HepG2 (cell line): ENCODE data around the gene PSD4. TPM values are rescaled to one million over a fixed set of nuclear protein-coding genes. Genes with fewer than 3 reads are reported as not detected.
A peak's percentile ranks its signal among the peaks of the same experiment; 100 is the strongest.

ENCODE experiments used
- ATAC-seq: fragments of 200-7000 bp; cut with Tn5 transposase; 3 replicates; pipeline ENCODE4 v1.9.1; 2020; ENCODE audit warnings: mild to moderate bottlenecking, moderate library complexity
- BruUV-seq: library from RNA; stranded (reverse); fragments of 400-500 nt; replicated peaks from 2 replicates; lab custom pipeline; 2021; lab: Mats Ljungman, UMichigan
- CTCF ChIA-PET: fragments of 300-600 bp; formaldehyde crosslinking; extraction: SDS; loops from one replicate; lab custom pipeline; 2021; ENCODE audit warnings: low total read pairs, inconsistent platforms, low intra/inter-chr PET ratio; lab: Yijun Ruan, JAX
- POLR2A ChIA-PET: fragments of 350-600 bp; sonication (Branson Sonifier 250); formaldehyde crosslinking; loops from one replicate; lab custom pipeline; 2020; ENCODE audit warnings: antibody characterized with exemption, inconsistent platforms; lab: Yijun Ruan, JAX
- DNase-seq: peaks from one replicate; pipeline ENCODE4 v3.0.0-alpha.2; 2015; ENCODE audit warnings: low spot score
- FAIRE-seq: peaks from 3 replicates; lab custom pipeline; 2011; peaks lifted over from hg19 to GRCh38; lab: Jason Lieb, UNC
- H2AFZ ChIP-seq: one replicate; pipeline ENCODE4 v1.6.1; 2011; ENCODE audit warnings: low read length, inconsistent platforms
- H3K27ac ChIP-seq: fragments of 300-600 bp; 3 replicates; pipeline ENCODE4 v1.8.0; 2011; ENCODE audit warnings: mixed run types, mild to moderate bottlenecking, mixed read lengths, low read length, inconsistent platforms; ENCODE audit not compliant: insufficient read depth; ENCODE audit errors: extremely low read length
- H3K27me3 ChIP-seq, 2 experiments: fragments of 200-600 bp in 1 of 2; 2 replicates in 1 of 2; 3 replicates in 1 of 2; pipeline versions ENCODE4 v1.6.0 to v1.8.0; 2011; ENCODE audit warnings: low read length in 2 of 2, mild to moderate bottlenecking in 2 of 2, moderate library complexity in 2 of 2, inconsistent platforms in 1 of 2; ENCODE audit not compliant: insufficient read depth in 2 of 2, control insufficient read depth in 1 of 2
- H3K36me3 ChIP-seq, 2 experiments: fragments of 200-600 bp in 1 of 2; replicated peaks in 1 of 2; 2 replicates in 1 of 2; 3 replicates in 1 of 2; pipeline versions ENCODE4 v1.5.1 to v1.8.0; 2011; ENCODE audit warnings: low read length in 2 of 2, inconsistent platforms in 1 of 2; ENCODE audit not compliant: insufficient read depth in 2 of 2, control insufficient read depth in 1 of 2
- H3K4me1 ChIP-seq: 2 replicates; pipeline ENCODE4 v1.5.1; 2012; ENCODE audit warnings: low read length, inconsistent platforms; ENCODE audit not compliant: insufficient read depth
- H3K4me2 ChIP-seq: 2 replicates; pipeline ENCODE4 v1.6.0; 2011; ENCODE audit warnings: low read depth, low read length, inconsistent platforms
- H3K4me3 ChIP-seq, 3 experiments: fragments of 200-600 bp in 1 of 3; sonication (generic), shearing (Covaris generic) in 1 of 3; replicated peaks in 1 of 3; 2 replicates each; pipeline ENCODE4 v1.5.1; 2011 to 2016; ENCODE audit warnings: low read length in 3 of 3, inconsistent platforms in 2 of 3, low read depth in 2 of 3, mild to moderate bottlenecking in 2 of 3, control low read depth in 1 of 3, mixed read lengths in 1 of 3; ENCODE audit not compliant: insufficient read depth in 1 of 3
- H3K79me2 ChIP-seq: one replicate; pipeline ENCODE4 v1.6.1; 2011; ENCODE audit warnings: low read length, inconsistent platforms; ENCODE audit not compliant: insufficient read depth
- H3K9ac ChIP-seq: 2 replicates; pipeline ENCODE4 v1.6.0; 2011; ENCODE audit warnings: mild to moderate bottlenecking, low read depth, low read length, inconsistent platforms; ENCODE audit not compliant: insufficient read depth
- H3K9me3 ChIP-seq: 2 replicates; pipeline ENCODE4 v1.5.1; 2012; ENCODE audit warnings: mild to moderate bottlenecking, low read length
- H4K20me1 ChIP-seq: 2 replicates; pipeline ENCODE4 v1.6.0; 2011; ENCODE audit warnings: inconsistent platforms, mild to moderate bottlenecking, low read length, moderate library complexity; ENCODE audit not compliant: insufficient read depth
- MED1 ChIP-seq: sonication (generic); formaldehyde crosslinking; IDR thresholded peaks from 2 replicates; pipeline ENCODE4 v1.4.0; 2020; ENCODE audit warnings: missing genetic modification reagents
- NFE2 ChIP-seq: sonication (generic); formaldehyde crosslinking; IDR thresholded peaks from 2 replicates; pipeline ENCODE4 v1.4.0; 2020; ENCODE audit warnings: missing genetic modification reagents
- PRMT3 ChIP-seq: sonication (generic); formaldehyde crosslinking; IDR thresholded peaks from 2 replicates; pipeline ENCODE4 v1.8.1; 2022; ENCODE audit warnings: low read depth, mild to moderate bottlenecking, moderate library complexity, missing genetic modification reagents, borderline replicate concordance
- SCMH1 ChIP-seq: sonication (generic); formaldehyde crosslinking; IDR thresholded peaks from 2 replicates; pipeline ENCODE4 v1.9.0; 2021; ENCODE audit warnings: missing genetic modification reagents, mild to moderate bottlenecking, borderline replicate concordance
- SMAD1 ChIP-seq: sonication (generic); formaldehyde crosslinking; IDR thresholded peaks from 2 replicates; pipeline ENCODE4 v1.4.0; 2020; ENCODE audit warnings: missing genetic modification reagents, low read depth, mild to moderate bottlenecking, borderline replicate concordance
- SP2 ChIP-seq: sonication (generic); formaldehyde crosslinking; IDR thresholded peaks from 2 replicates; pipeline ENCODE4 v1.5.1; 2020; ENCODE audit warnings: mild to moderate bottlenecking, missing genetic modification reagents
- SRSF1 ChIP-seq: fragments of 200-400 bp; formaldehyde crosslinking; optimal IDR thresholded peaks from 2 replicates; pipeline ENCODE3; 2017; ENCODE audit warnings: mild to moderate bottlenecking, low read depth, low read length, moderate library complexity
- TCF7 ChIP-seq: sonication (generic); IDR thresholded peaks from 2 replicates; pipeline ENCODE4 v1.6.1; 2016; ENCODE audit warnings: antibody characterized with exemption, low read depth
- WIZ ChIP-seq: sonication (generic); formaldehyde crosslinking; IDR thresholded peaks from 2 replicates; pipeline ENCODE4 v1.5.1; 2020; ENCODE audit warnings: mild to moderate bottlenecking, missing genetic modification reagents
- ZKSCAN5 ChIP-seq: sonication (generic); formaldehyde crosslinking; IDR thresholded peaks from 2 replicates; pipeline ENCODE4 v1.5.1; 2020; ENCODE audit warnings: mild to moderate bottlenecking, missing genetic modification reagents
- ZNF234 ChIP-seq: sonication (generic); formaldehyde crosslinking; conservative IDR thresholded peaks from 2 replicates; pipeline ENCODE4 v1.5.1; 2020; ENCODE audit warnings: mild to moderate bottlenecking, missing genetic modification reagents
- ZNF263 ChIP-seq: sonication (generic); formaldehyde crosslinking; IDR thresholded peaks from 2 replicates; pipeline ENCODE4 v1.4.0; 2020; ENCODE audit warnings: missing genetic modification reagents
- ZNF562 ChIP-seq: sonication (generic); formaldehyde crosslinking; IDR thresholded peaks from 2 replicates; pipeline ENCODE4 v1.8.0; 2022; ENCODE audit warnings: missing genetic modification reagents, borderline replicate concordance
- ZNF605 ChIP-seq: sonication (generic); formaldehyde crosslinking; IDR thresholded peaks from 2 replicates; pipeline ENCODE4 v1.8.0; 2022; ENCODE audit warnings: mild to moderate bottlenecking, missing genetic modification reagents
- ZNF607 ChIP-seq: sonication (generic); formaldehyde crosslinking; IDR thresholded peaks from 2 replicates; pipeline ENCODE4 v1.5.1; 2020; ENCODE audit warnings: missing genetic modification reagents, mild to moderate bottlenecking, borderline replicate concordance
- ZNF724P ChIP-seq: sonication (generic); formaldehyde crosslinking; IDR thresholded peaks from 2 replicates; pipeline ENCODE4 v1.8.0; 2022; ENCODE audit warnings: missing genetic modification reagents, borderline replicate concordance
- ZNF788 ChIP-seq: sonication (generic); formaldehyde crosslinking; IDR thresholded peaks from 2 replicates; pipeline ENCODE4 v1.5.0; 2020; ENCODE audit warnings: mild to moderate bottlenecking, missing genetic modification reagents, borderline replicate concordance
- WGBS: methylation state at CpG from one replicate; pipeline ENCODE4 v1.1.6; 2017; ENCODE audit warnings: low lambda C conversion rate; 5-methylcytosine and 5-hydroxymethylcytosine counted together
- in situ Hi-C: cut with HindIII; loops from 2 replicates; pipeline ENCODE4 v1.10.0; 2017; ENCODE audit warnings: low pct_unique_long_range_greater_than_20kb; ENCODE audit not compliant: extremely low pct_ligation_motif_present
- intact Hi-C: fragments of 100-400 bp; cut with micrococcal nuclease; formaldehyde crosslinking; loops from one replicate; pipeline ENCODE4 v1.10.0; 2022; ENCODE audit not compliant: unreplicated experiment
- polyA plus RNA-seq, 8 experiments: library from polyadenylated mRNA; depleted of rRNA in 3 of 8; stranded (reverse) in 7 of 8; unstranded in 1 of 8; fragments of >200 nt; fragmentation: Illumina TruSeq in 4 of 8; extraction: Trizol in 4 of 8; gene quantifications; 2 replicates each; pipeline versions ENCODE4 v1.2.1 to v1.2.3, GENCODE V29; 2011 to 2016; ENCODE audit warnings: low read depth in 4 of 8, missing spikeins in 1 of 8, mixed read lengths in 1 of 8; ENCODE audit not compliant: insufficient read depth in 1 of 8
- total RNA-seq, 5 experiments: library from RNA; depleted of rRNA; stranded (reverse); fragments of >200 nt; fragmentation: Illumina TruSeq; extraction: Trizol; gene quantifications; 2 replicates each; pipeline ENCODE4 v1.2.3, GENCODE V29; 2016; ENCODE audit warnings: low read depth in 1 of 5
- TF ChIP-seq, protein P1 (sequence below): sonication (generic); formaldehyde crosslinking; IDR thresholded peaks from 2 replicates; pipeline ENCODE4 v1.4.0; 2020; ENCODE audit warnings: missing genetic modification reagents
- TF ChIP-seq, protein P2 (sequence below): sonication (generic); formaldehyde crosslinking; IDR thresholded peaks from 2 replicates; pipeline ENCODE4 v1.5.1; 2020; ENCODE audit warnings: missing genetic modification reagents, mild to moderate bottlenecking, borderline replicate concordance
- TF ChIP-seq, protein P3 (sequence below): sonication (generic); formaldehyde crosslinking; IDR thresholded peaks from 2 replicates; pipeline ENCODE4 v1.4.0; 2020; ENCODE audit warnings: missing genetic modification reagents
- TF ChIP-seq, protein P4 (sequence below): sonication (generic); formaldehyde crosslinking; IDR thresholded peaks from 2 replicates; pipeline ENCODE4 v1.4.0; 2020; ENCODE audit warnings: missing genetic modification reagents

PSD4 gene
- total and polyA plus RNA-seq, 2 of the 13 experiments (the other 11 are each of a cell fraction or from before 2014, with no cell fraction given): 5.8 to 9.4 TPM

DNA sequence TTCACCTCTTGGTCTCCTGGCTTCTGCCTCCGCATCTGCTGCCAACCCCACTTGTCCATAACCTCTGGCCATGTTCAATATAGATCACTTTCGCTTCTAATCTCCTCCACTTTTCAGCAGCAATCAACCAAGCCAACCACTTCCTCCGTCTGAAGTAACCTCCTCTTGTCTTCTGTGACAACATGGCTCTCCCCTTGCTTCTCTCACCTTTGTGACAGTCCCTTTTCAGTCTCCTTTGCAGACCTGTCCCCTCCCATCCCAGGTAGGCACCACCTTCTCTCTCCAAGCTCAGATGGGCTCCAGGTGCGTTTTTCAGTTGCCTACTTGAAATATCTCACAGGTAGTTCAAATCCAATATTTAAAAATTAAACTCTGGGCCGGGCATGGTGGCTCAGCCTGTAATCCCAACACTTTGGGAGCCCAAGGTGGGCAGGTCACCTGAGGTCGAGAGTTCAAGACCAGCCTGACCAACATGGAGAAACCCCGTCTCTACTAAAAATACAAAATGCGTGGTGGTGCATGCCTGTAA, 4.7 kb upstream of the PSD4 start:
- no TSS peak for BruUV-seq
- no peak overlapping the region for H3K27ac ChIP-seq
- TF ChIP-seq ZNF724P (CRISPR knock-in tag): no peak
- peak; percentile 65 for TF ChIP-seq ZNF605 (CRISPR knock-in tag)
- TF ChIP-seq SCMH1 (CRISPR knock-in tag): no peak
- no peak for TF ChIP-seq TCF7
- no peak for TF ChIP-seq ZNF234
- no peak for TF ChIP-seq ZNF562 (CRISPR knock-in tag)
- no peak for TF ChIP-seq NFE2 (CRISPR knock-in tag)
- no peak for TF ChIP-seq MED1
- no peak for TF ChIP-seq PRMT3 (CRISPR knock-in tag)
- no peak for TF ChIP-seq SP2 (CRISPR knock-in tag)
- TF ChIP-seq, protein P1, sequence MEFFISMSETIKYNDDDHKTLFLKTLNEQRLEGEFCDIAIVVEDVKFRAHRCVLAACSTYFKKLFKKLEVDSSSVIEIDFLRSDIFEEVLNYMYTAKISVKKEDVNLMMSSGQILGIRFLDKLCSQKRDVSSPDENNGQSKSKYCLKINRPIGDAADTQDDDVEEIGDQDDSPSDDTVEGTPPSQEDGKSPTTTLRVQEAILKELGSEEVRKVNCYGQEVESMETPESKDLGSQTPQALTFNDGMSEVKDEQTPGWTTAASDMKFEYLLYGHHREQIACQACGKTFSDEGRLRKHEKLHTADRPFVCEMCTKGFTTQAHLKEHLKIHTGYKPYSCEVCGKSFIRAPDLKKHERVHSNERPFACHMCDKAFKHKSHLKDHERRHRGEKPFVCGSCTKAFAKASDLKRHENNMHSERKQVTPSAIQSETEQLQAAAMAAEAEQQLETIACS (CRISPR knock-in tag): no peak
- TF ChIP-seq SRSF1: no peak
- TF ChIP-seq WIZ (CRISPR knock-in tag): no peak
- TF ChIP-seq ZNF607 (CRISPR knock-in tag): no peak
- TF ChIP-seq, protein P2, sequence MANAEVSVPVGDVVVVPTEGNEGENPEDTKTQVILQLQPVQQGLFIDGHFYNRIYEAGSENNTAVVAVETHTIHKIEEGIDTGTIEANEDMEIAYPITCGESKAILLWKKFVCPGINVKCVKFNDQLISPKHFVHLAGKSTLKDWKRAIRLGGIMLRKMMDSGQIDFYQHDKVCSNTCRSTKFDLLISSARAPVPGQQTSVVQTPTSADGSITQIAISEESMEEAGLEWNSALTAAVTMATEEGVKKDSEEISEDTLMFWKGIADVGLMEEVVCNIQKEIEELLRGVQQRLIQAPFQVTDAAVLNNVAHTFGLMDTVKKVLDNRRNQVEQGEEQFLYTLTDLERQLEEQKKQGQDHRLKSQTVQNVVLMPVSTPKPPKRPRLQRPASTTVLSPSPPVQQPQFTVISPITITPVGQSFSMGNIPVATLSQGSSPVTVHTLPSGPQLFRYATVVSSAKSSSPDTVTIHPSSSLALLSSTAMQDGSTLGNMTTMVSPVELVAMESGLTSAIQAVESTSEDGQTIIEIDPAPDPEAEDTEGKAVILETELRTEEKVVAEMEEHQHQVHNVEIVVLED (CRISPR knock-in tag): no peak
- TF ChIP-seq ZNF263: no peak
- TF ChIP-seq, protein P3, sequence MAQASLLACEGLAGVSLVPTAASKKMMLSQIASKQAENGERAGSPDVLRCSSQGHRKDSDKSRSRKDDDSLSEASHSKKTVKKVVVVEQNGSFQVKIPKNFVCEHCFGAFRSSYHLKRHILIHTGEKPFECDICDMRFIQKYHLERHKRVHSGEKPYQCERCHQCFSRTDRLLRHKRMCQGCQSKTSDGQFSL (CRISPR knock-in tag): no peak
- no peak for TF ChIP-seq ZKSCAN5 (CRISPR knock-in tag)
- 0 out of 2 replicates have a peak, but pooled peaks have one; percentile 6 for TF ChIP-seq ZNF788
- TF ChIP-seq, protein P4, sequence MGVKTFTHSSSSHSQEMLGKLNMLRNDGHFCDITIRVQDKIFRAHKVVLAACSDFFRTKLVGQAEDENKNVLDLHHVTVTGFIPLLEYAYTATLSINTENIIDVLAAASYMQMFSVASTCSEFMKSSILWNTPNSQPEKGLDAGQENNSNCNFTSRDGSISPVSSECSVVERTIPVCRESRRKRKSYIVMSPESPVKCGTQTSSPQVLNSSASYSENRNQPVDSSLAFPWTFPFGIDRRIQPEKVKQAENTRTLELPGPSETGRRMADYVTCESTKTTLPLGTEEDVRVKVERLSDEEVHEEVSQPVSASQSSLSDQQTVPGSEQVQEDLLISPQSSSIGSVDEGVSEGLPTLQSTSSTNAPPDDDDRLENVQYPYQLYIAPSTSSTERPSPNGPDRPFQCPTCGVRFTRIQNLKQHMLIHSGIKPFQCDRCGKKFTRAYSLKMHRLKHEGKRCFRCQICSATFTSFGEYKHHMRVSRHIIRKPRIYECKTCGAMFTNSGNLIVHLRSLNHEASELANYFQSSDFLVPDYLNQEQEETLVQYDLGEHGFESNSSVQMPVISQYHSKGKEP (CRISPR knock-in tag): no peak
- 0 out of 2 replicates have a peak, but pooled peaks have one; percentile 15 for TF ChIP-seq SMAD1 (CRISPR knock-in tag)

More for the DNA sequence above, 4.7 kb upstream of the PSD4 start:
- no peaks in the 10 kb centered on the region for H3K36me3 ChIP-seq
- H3K9ac ChIP-seq: no peak overlapping the region
- H2AFZ ChIP-seq: no peak overlapping the region
- no peaks in the 10 kb centered on the region for H3K79me2 ChIP-seq
- ChIA-PET POLR2A (interaction anchor here (4.5 to 5.0 kb wide), 4 partner anchors 12 to 43 kb away, joined by 38 to 103 read pairs (median 82); partner anchors contain the start of gene IL1RN), CTCF (no interaction called here)
- H4K20me1 ChIP-seq: no peaks in the 10 kb centered on the region
- H3K4me2 ChIP-seq: no peak overlapping the region
- intact Hi-C loops: no loop called here
- no peak overlapping the region for H3K4me3 ChIP-seq
- 90% methylated on average over 8 of the region's 8 CpGs for WGBS
- in situ Hi-C loops: no loop called here
- DNase-seq (no peak), ATAC-seq (no peak), FAIRE-seq (no peak)
- no peaks in the 10 kb centered on the region; a peak in 2 of 5 replicates for H3K27me3 ChIP-seq
- peaks cover 84% of the 10 kb centered on the region for H3K4me1 ChIP-seq
- H3K9me3 ChIP-seq: no peaks in the 10 kb centered on the region
